Measurements from ENCODE around the gene TNIK.
"Not testable (repeated sequence)": the region's sequence is repeated elsewhere in the genome, so short reads cannot be mapped to it uniquely, and the experiment has no call there.

TNIK gene

GRCh38 chr3:171127611-171128010 is 332.6 kb downstream of the TNIK start:
- DNase-seq (ENCODE audit: low spot score), result no peak

GRCh38 chr3:171126478-171127209 is 333.6 kb downstream of the TNIK start:
- no peak for DNase-seq (ENCODE audit: low spot score)

- DNase-seq (ENCODE audit: low spot score), result no peak
Measured at GRCh38 chr3:171125010-171125409, 335.2 kb downstream of the TNIK start.

- no peak for DNase-seq (ENCODE audit: low spot score)
Measured at GRCh38 chr3:171123915-171124314, 336.3 kb downstream of the TNIK start.

GRCh38 chr3:171122861-171123260 is 337.3 kb downstream of the TNIK start:
- DNase-seq (ENCODE audit: low spot score), result no peak

GRCh38 chr3:171122240-171122639 is 338.0 kb downstream of the TNIK start:
- no peak for DNase-seq (ENCODE audit: low spot score)

GRCh38 chr3:171121801-171122200 is 338.4 kb downstream of the TNIK start:
- no peak for DNase-seq (ENCODE audit: low spot score)

GRCh38 chr3:171119402-171119801 is 340.8 kb downstream of the TNIK start:
- not testable (repeated sequence) for DNase-seq (ENCODE audit: low spot score)

- DNase-seq (ENCODE audit: low spot score), result not testable (repeated sequence)
Measured at GRCh38 chr3:171118993-171119392, 341.2 kb downstream of the TNIK start.

GRCh38 chr3:171116824-171117395 is 343.3 kb downstream of the TNIK start:
- DNase-seq (ENCODE audit: low spot score), result no peak

- no peak for DNase-seq (ENCODE audit: low spot score)
Measured at GRCh38 chr3:171116365-171116764, 343.8 kb downstream of the TNIK start.

GRCh38 chr3:171115667-171116066 is 344.5 kb downstream of the TNIK start:
- no peak for DNase-seq (ENCODE audit: low spot score)

GRCh38 chr3:171113716-171114115 is 346.5 kb downstream of the TNIK start:
- DNase-seq (ENCODE audit: low spot score), result no peak

- DNase-seq (ENCODE audit: low spot score), result no peak
Measured at GRCh38 chr3:171110715-171111114, 349.5 kb downstream of the TNIK start.

- DNase-seq (ENCODE audit: low spot score), result no peak
Measured at GRCh38 chr3:171108066-171108465, 352.1 kb downstream of the TNIK start.

GRCh38 chr3:171103185-171103584 is 357.0 kb downstream of the TNIK start:
- DNase-seq (ENCODE audit: low spot score), result no peak

- no peak for DNase-seq (ENCODE audit: low spot score)
Measured at GRCh38 chr3:171101982-171102641, 358.1 kb downstream of the TNIK start.

GRCh38 chr3:171099911-171100310 is 360.3 kb downstream of the TNIK start:
- DNase-seq (ENCODE audit: low spot score), result no peak

- DNase-seq (ENCODE audit: low spot score), result no peak
Measured at GRCh38 chr3:171095063-171095462, 365.1 kb downstream of the TNIK start.

- no peak for DNase-seq (ENCODE audit: low spot score)
Measured at GRCh38 chr3:171094411-171094810, 365.8 kb downstream of the TNIK start.

- DNase-seq (ENCODE audit: low spot score), result no peak
Measured at GRCh38 chr3:171093462-171093861, 366.7 kb downstream of the TNIK start.

GRCh38 chr3:171092467-171092911 is 367.7 kb downstream of the TNIK start:
- no peak for DNase-seq (ENCODE audit: low spot score)

GRCh38 chr3:171090321-171090720 is 369.9 kb downstream of the TNIK start:
- DNase-seq (ENCODE audit: low spot score), result no peak
